ENCODE data around the gene DCAF10.

DCAF10 gene

GRCh38 chr9:37915911-37916470, 115.4 kb downstream of the DCAF10 start:
- no peak for DNase-seq (ENCODE audit: low read depth)
- no peak overlapping the region for H3K4me3 ChIP-seq (replicated peaks; ENCODE audit: low read depth, low read length)
- TF ChIP-seq CTCF (IDR thresholded peaks at IDR 0.05; ENCODE audit: low read length, missing control alignments), result no peak

GRCh38 chr9:37916471-37917312, 116.1 kb downstream of the DCAF10 start:
- peak; percentile 73 for DNase-seq (ENCODE audit: low read depth)
- no peak for TF ChIP-seq CTCF (IDR thresholded peaks at IDR 0.05; ENCODE audit: low read length, missing control alignments)
- H3K4me3 ChIP-seq (replicated peaks; ENCODE audit: low read depth, low read length), result no peak overlapping the region
